ENCODE data around the gene CIBAR2. TPM values are rescaled to one million over a fixed set of nuclear protein-coding genes. Genes with fewer than 3 reads are reported as not detected.

The CIBAR2 gene
- total and polyA plus RNA-seq, 2 experiments from 2014 or later = not detected

GRCh38 chr16:85125570-85126393 lies 13.5 kb upstream of the CIBAR2 start:
- H3K4me2 ChIP-seq = peak overlapping the region; percentile 75; the same call in 1 of the 2 replicates
- TF ChIP-seq JUNB (IDR thresholded peaks at IDR 0.05; ENCODE audit: unreplicated experiment) (no peak), EZH2phosphoT487 (IDR thresholded peaks at IDR 0.05; ENCODE audit: unreplicated experiment) (no peak), CREB1 (CRISPR knock-in tag; IDR thresholded peaks at IDR 0.05; ENCODE audit: low read depth) (no peak), ZNF114 (CRISPR knock-in tag; IDR thresholded peaks at IDR 0.05) (no peak), ZNF331 (CRISPR knock-in tag; IDR thresholded peaks at IDR 0.05; ENCODE audit: low read depth) (no peak), STAT1 (IDR thresholded peaks at IDR 0.05; ENCODE audit: unreplicated experiment) (no peak), NANOG (IDR thresholded peaks at IDR 0.05; ENCODE audit: borderline replicate concordance) (no peak), EZH2 (IDR thresholded peaks at IDR 0.05; ENCODE audit: low read depth, unreplicated experiment) (no peak), CTCF (conservative IDR thresholded peaks at IDR 0.05; ENCODE audit: low read depth in 2 of 2) (no peak), POLR2AphosphoS5 (IDR thresholded peaks at IDR 0.05; ENCODE audit: low read depth) (no peak)
- TF ChIP-seq, protein P1, sequence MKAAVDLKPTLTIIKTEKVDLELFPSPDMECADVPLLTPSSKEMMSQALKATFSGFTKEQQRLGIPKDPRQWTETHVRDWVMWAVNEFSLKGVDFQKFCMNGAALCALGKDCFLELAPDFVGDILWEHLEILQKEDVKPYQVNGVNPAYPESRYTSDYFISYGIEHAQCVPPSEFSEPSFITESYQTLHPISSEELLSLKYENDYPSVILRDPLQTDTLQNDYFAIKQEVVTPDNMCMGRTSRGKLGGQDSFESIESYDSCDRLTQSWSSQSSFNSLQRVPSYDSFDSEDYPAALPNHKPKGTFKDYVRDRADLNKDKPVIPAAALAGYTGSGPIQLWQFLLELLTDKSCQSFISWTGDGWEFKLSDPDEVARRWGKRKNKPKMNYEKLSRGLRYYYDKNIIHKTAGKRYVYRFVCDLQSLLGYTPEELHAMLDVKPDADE (IDR thresholded peaks at IDR 0.05) = no peak
- TF ChIP-seq, protein P2, sequence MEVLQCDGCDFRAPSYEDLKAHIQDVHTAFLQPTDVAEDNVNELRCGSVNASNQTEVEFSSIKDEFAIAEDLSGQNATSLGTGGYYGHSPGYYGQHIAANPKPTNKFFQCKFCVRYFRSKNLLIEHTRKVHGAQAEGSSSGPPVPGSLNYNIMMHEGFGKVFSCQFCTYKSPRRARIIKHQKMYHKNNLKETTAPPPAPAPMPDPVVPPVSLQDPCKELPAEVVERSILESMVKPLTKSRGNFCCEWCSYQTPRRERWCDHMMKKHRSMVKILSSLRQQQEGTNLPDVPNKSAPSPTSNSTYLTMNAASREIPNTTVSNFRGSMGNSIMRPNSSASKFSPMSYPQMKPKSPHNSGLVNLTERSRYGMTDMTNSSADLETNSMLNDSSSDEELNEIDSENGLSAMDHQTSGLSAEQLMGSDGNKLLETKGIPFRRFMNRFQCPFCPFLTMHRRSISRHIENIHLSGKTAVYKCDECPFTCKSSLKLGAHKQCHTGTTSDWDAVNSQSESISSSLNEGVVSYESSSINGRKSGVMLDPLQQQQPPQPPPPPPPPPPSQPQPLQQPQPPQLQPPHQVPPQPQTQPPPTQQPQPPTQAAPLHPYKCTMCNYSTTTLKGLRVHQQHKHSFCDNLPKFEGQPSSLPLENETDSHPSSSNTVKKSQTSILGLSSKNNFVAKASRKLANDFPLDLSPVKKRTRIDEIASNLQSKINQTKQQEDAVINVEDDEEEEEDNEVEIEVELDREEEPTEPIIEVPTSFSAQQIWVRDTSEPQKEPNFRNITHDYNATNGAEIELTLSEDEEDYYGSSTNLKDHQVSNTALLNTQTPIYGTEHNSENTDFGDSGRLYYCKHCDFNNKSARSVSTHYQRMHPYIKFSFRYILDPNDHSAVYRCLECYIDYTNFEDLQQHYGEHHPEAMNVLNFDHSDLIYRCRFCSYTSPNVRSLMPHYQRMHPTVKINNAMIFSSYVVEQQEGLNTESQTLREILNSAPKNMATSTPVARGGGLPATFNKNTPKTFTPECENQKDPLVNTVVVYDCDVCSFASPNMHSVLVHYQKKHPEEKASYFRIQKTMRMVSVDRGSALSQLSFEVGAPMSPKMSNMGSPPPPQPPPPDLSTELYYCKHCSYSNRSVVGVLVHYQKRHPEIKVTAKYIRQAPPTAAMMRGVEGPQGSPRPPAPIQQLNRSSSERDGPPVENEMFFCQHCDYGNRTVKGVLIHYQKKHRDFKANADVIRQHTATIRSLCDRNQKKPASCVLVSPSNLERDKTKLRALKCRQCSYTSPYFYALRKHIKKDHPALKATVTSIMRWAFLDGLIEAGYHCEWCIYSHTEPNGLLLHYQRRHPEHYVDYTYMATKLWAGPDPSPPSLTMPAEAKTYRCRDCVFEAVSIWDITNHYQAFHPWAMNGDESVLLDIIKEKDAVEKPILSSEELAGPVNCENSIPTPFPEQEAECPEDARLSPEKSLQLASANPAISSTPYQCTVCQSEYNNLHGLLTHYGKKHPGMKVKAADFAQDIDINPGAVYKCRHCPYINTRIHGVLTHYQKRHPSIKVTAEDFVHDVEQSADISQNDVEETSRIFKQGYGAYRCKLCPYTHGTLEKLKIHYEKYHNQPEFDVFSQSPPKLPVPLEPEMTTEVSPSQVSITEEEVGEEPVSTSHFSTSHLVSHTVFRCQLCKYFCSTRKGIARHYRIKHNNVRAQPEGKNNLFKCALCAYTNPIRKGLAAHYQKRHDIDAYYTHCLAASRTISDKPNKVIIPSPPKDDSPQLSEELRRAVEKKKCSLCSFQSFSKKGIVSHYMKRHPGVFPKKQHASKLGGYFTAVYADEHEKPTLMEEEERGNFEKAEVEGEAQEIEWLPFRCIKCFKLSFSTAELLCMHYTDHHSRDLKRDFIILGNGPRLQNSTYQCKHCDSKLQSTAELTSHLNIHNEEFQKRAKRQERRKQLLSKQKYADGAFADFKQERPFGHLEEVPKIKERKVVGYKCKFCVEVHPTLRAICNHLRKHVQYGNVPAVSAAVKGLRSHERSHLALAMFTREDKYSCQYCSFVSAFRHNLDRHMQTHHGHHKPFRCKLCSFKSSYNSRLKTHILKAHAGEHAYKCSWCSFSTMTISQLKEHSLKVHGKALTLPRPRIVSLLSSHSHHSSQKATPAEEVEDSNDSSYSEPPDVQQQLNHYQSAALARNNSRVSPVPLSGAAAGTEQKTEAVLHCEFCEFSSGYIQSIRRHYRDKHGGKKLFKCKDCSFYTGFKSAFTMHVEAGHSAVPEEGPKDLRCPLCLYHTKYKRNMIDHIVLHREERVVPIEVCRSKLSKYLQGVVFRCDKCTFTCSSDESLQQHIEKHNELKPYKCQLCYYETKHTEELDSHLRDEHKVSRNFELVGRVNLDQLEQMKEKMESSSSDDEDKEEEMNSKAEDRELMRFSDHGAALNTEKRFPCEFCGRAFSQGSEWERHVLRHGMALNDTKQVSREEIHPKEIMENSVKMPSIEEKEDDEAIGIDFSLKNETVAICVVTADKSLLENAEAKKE (CRISPR knock-in tag; IDR thresholded peaks at IDR 0.05) = no peak
- TF ChIP-seq, protein P3, sequence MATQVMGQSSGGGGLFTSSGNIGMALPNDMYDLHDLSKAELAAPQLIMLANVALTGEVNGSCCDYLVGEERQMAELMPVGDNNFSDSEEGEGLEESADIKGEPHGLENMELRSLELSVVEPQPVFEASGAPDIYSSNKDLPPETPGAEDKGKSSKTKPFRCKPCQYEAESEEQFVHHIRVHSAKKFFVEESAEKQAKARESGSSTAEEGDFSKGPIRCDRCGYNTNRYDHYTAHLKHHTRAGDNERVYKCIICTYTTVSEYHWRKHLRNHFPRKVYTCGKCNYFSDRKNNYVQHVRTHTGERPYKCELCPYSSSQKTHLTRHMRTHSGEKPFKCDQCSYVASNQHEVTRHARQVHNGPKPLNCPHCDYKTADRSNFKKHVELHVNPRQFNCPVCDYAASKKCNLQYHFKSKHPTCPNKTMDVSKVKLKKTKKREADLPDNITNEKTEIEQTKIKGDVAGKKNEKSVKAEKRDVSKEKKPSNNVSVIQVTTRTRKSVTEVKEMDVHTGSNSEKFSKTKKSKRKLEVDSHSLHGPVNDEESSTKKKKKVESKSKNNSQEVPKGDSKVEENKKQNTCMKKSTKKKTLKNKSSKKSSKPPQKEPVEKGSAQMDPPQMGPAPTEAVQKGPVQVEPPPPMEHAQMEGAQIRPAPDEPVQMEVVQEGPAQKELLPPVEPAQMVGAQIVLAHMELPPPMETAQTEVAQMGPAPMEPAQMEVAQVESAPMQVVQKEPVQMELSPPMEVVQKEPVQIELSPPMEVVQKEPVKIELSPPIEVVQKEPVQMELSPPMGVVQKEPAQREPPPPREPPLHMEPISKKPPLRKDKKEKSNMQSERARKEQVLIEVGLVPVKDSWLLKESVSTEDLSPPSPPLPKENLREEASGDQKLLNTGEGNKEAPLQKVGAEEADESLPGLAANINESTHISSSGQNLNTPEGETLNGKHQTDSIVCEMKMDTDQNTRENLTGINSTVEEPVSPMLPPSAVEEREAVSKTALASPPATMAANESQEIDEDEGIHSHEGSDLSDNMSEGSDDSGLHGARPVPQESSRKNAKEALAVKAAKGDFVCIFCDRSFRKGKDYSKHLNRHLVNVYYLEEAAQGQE (IDR thresholded peaks at IDR 0.05; ENCODE audit: unreplicated experiment) = no peak
- no peaks in the 10 kb centered on the region for H3K36me3 ChIP-seq (ENCODE audit: insufficient read depth)

More at GRCh38 chr16:85125570-85126393, 13.5 kb upstream of the CIBAR2 start:
- Mint-ChIP-seq H3K9me3 (0 out of 3 replicates have a peak, but pooled peaks cover 5% of the 10 kb centered on the region), H3K4me3 (no peak overlapping the region), H3K27me3 (ENCODE audit: insufficient read depth, low read depth, poor library complexity) (peaks cover 19% of the 10 kb centered on the region), H3K27ac (peak overlapping the region; percentile 59; the same call in 1 of the 2 replicates), H3K36me3 (ENCODE audit: low read depth) (0 out of 3 replicates have a peak, but pooled peaks cover 2% of the 10 kb centered on the region), H3K4me1 (peaks cover 37% of the 10 kb centered on the region)
- H3K9me2 ChIP-seq (ENCODE audit: insufficient read depth) = no peaks in the 10 kb centered on the region
- H2AFZ ChIP-seq = no peak overlapping the region; the same call in 1 of the 2 replicates
- peak; percentile 20 for ATAC-seq
- H3F3A ChIP-seq (replicated peaks; ENCODE audit: low read depth) = peaks cover 15% of the 10 kb centered on the region; the same call in 1 of the 2 replicates
- H3K27me3 ChIP-seq (ENCODE audit: insufficient read depth) = no peaks in the 10 kb centered on the region
- peaks cover 26% of the 10 kb centered on the region for H3K4me1 ChIP-seq (ENCODE audit: insufficient read depth)
- no peaks in the 10 kb centered on the region for H4K20me1 ChIP-seq (replicated peaks; ENCODE audit: insufficient read depth)
- no peak overlapping the region for H3K27ac ChIP-seq (ENCODE audit: low read depth)
- no peak for DNase-seq (ENCODE audit: low spot score)
- no peak overlapping the region for H3K4me3 ChIP-seq
- no peaks in the 10 kb centered on the region for H3K79me2 ChIP-seq (replicated peaks; ENCODE audit: insufficient read depth)
